GM21825 (cell line): Measurements from ENCODE around the gene HCN2.

Experiments used
- ATAC-seq: cut with Tn5 transposase; IDR thresholded peaks from one replicate; pipeline ENCODE4 v1.9.1; 2021; ENCODE audit warnings: mild to moderate bottlenecking, moderate library complexity; ENCODE audit not compliant: unreplicated experiment

The HCN2 gene

DNA sequence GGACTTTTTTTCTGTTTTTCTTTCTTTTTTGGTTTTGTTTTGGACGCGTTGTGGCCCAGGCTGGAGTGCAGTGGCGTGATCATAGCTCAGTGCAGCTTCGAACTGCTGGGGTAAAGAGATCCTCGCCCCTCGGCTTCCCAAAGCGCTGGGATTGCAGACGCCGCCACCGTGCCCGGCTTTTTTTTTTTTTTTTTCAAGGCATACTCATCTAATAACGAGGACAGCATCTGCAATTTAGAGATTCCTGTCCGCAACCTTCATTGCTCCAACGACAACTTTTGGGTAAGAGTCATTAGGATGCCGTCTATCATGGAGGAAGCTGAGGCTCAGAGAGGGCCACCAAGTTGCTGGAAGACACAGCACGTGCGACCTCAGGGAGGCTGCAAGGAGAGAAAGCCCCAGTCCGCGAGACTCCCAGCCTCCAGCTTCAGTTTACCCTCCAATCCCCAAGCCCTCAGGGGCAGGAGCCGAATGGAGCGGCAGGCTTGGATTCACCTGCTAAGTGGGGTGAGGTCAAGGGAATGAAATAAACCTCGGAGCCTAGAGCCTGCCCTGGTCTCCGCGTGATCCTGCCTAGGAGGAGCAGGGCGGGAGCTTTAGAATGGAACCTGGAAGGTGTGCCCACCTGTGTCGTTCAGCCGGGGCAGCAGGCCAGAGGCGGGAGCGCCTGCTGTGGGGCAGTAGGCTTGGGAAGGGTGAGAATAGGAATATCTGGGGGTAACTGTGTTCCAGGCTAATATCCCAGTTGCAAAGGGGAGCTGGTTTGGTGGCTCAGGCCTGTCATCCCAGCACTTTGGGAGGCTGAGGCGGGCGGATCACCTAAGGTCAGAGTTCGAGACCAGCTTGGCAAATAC lies 44.3 kb downstream of the HCN2 start:
- ATAC-seq = no peak

DNA sequence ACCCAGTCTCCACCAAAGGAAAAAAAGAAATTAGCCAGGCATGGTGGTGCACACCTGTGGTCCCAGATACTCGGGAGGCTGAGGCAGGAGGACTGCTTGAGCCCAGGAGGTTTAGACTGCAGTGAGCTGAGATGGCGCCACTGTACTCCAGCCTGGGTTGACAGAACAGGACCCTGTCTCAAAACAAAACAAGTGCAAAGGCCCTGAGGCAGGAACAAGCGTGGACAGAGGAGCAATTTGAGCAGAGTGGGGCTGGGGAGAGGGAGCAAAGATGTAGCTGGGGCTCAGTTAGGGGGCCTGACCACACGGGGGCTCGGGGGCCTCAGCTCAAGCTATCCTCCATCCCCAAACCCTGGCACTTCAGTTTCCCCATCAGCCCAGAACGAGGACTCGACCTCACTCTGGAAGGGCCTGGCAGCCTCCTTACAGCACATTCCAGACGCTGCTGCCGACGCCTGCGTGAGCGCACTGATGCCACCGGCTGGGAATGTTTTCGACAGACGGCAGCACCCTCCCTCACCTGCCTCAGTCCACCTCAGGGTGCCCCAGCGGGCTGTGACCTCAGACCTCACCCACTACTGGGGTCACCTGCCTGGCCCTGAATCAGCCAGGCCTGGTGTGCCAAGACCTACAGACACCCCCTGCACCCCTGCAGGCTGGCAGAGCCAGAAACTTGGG lies 45.4 kb downstream of the HCN2 start:
- no peak for ATAC-seq

DNA sequence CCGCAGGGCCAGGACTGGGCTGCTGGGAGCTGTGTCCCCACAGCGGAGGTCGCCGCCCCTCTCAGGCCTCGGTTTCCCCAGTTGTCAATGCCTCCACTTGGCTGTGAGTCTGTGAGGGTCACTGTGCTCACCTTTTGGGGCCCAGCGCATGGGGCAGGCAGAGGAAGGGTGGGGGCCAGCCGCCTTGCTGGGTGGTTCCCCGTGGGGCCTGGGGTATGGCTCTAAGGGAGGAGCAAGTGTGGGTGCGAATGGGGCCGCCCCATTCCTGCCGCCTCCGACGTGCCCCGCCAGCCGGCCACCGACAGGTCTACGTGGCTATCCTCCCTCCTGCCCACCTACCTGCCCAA lies 49.2 kb downstream of the HCN2 start:
- ATAC-seq = no peak

GRCh38 chr19:639253-640160 lies 49.8 kb downstream of the HCN2 start, which contains the start of gene FGF22:
FGF22 (plus strand) TSS chr19:639879; CDS start chr19:639926, 47 bp downstream.
- no peak for ATAC-seq

GRCh38 chr19:640161-640558 lies 50.5 kb downstream of the HCN2 start:
- no peak for ATAC-seq

- no peak for ATAC-seq
Observed at GRCh38 chr19:640606-641189, 51.0 kb downstream of the HCN2 start.

DNA sequence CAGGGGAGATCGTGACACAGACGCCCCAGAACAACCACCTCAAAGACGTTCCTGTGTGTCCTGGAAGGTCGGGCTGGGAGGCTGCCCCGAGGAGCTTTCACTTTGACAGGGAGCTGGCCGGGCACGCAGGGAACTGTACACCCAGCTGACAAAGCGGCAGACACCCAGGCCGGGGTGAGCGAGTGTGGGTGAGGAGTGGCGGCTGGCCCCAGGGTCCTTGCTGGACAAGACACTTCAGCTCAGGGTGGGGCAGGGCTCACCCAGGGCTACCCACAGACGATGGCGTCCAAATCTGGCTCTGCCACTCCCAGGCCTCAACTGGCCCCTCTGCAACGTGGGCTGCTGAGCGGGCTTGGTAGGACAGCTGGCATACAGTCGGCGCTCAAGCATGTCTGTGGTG lies 52.0 kb downstream of the HCN2 start:
- no peak for ATAC-seq

DNA sequence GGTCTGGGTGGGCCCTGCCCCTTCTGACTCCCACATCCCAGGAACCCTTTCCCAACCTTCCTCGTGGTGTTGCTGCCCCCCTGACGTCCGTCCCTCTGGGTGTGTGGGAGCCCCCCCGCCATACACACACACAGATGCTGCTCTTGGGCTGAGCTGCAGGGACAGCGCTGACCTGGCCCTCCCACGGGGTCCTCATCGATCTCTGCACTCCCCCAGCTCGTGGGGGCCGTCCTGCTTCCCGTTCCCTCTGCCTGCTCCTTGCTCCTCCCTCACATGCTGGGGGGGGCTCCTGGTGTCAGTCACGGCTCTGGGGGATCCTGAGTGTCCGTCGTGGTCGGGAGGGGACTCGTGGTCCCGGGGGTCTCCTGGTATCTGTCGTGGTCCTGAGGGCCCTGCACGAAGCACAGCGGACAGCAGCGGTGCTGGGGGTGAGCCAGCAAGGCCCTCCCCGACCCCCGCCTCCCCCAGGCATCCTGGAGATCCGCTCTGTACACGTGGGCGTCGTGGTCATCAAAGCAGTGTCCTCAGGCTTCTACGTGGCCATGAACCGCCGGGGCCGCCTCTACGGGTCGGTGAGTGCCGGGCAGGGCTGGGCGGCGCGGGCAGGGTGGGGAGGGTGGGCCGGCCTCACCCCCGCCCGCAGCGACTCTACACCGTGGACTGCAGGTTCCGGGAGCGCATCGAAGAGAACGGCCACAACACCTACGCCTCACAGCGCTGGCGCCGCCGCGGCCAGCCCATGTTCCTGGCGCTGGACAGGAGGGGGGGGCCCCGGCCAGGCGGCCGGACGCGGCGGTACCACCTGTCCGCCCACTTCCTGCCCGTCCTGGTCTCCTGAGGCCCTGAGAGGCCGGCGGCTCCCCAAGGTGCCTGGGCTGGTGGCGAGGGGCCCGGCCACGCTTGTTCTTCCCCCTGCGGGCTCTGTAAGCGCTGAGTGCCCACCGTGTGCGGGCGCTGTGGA lies 53.4 kb downstream of the HCN2 start:
- no peak for ATAC-seq

GRCh38 chr19:643736-644135 lies 54.1 kb downstream of the HCN2 start:
- no peak for ATAC-seq

DNA sequence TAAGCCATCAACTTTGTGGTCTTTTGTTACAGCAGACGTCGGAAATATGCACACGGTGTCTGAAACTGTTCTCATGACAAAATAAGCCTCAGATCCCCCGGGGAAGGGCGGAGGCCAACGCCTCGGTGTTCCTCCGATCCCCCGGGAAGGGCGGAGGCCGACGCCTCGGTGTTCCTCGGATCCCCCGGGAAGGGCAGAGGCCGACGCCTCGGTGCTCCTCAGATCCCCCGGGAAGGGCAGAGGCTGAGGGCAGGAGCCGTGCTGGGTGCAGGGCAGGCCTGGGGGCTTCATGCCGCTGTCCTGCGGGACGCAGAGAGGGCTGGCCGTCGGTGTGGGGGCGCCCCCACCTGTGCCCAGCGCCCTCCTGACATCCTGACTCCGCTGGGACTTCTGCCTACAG lies 54.7 kb downstream of the HCN2 start:
- no peak for ATAC-seq

GRCh38 chr19:644789-645188 lies 55.1 kb downstream of the HCN2 start:
- ATAC-seq = no peak

GRCh38 chr19:645912-646778 lies 56.5 kb downstream of the HCN2 start:
- no peak for ATAC-seq

- ATAC-seq = no peak
Observed at GRCh38 chr19:646779-647565, 57.3 kb downstream of the HCN2 start.

DNA sequence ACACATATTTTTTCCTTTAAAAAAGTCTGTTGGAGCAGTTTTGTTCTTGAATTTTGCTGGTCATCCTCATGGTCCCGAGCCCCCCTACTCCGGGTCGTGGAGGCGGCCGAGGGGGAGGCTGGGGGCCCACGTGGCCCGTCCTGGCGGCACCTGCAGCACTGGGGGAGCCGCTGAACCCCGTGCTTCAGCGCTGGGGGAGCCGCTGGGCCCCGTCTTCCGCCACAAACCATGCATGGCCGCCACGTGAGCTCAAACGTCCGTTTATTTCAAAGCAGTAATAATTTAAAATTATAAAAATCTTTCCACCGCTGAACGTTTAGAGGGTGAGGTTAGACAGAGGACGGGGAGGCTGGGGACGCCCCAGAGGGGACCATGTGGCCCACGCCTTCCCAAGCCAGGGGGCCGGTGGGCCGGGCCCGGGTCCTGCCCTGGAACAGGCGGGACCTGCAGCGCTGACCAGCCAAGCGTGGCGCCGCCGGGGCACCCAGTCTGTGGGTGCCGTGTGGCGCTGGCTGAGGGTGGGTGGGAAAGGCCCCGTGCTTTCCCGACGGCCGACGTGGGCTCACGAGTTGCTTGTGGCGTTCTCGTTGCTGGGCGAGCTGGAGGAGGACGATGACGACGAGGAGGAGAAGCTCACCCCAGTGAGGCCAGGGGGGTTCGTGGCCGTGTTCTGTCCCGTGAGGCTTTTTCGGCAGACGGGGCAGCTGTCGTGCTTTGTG lies 58.0 kb downstream of the HCN2 start:
- no peak for ATAC-seq

- ATAC-seq = no peak
Observed at GRCh38 chr19:648305-648704, 58.6 kb downstream of the HCN2 start.

GRCh38 chr19:648904-649801 lies 59.5 kb downstream of the HCN2 start:
- no peak for ATAC-seq
